ENCODE results near the gene PGS1. TPM values are rescaled to one million over a fixed set of nuclear protein-coding genes. Genes with fewer than 3 reads are reported as not detected.

PGS1 gene
- total and polyA plus RNA-seq, 3 donors from 2014 or later = 34.9 to 58.4 (median 50.4) TPM

DNA sequence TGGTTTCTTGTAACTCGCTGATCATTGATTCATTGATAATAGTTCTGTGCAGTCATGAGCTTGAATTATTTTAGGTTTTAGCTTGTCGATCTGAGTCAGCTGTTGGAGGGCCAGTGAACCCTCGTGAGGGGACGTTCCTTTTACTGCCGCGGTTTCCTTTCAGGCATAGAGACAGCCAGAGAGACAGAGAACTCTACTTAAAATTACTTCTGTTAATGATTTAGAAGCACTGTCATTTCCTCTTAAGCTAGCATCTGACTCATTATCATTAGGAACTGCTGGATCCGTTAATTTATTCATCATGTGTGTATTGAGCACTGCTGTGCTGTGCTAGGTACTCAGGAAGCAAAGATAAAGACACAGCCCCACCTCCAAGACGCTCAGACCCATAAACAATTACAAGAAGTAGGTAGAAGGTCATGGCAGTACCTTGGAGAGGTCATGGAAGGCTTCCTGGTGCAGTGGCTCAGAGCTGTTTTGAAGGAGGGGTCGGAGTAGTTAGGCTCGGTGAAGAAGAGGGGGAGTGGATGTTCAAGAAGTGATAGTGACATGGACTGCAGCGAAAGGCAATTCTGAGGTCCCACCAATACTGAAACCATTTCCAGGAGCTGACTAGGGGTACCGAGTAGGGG lies 3.3 kb downstream of the PGS1 start:
- intact Hi-C loops (cut with DNase I; ENCODE audit: low total_unique reads) = no loop called here
- WGBS, 2 donors = 73 to 77% methylated on average over 12 of the region's 12 CpGs

DNA sequence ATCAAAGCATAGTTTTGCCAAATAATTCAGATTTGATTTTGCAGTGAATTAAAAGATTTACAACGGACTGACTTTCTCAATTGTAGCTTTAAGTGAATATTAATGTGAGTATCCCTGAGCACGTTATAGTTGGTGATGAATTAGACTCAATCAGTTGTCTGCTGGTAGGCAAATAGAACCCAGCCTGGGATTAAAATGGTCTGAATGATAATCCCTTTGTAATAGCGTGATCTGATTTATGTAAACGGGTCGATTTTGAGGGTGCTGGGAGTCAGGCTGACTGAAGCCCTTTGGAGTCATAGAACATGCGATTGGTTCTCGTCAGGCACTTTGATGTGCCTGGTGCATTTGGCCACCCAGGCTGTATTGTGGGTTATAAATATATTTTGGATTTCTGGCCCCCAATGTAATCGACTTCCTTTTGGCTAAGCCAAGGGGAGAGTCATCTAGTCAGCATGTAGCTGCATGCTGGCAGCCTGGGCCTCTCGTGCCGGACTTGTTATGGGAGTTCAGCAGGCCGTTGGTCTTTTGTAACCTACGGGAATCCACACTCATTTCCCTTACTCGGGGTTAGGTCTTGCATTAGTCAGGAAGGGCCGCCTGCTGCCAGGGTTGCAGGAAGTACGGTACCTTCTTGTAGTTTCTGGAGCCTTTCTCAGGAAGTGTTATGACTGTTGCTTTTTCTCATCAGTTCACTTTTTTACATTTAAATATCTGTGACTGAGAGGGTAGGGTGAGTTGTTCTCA lies 5.4 kb downstream of the PGS1 start:
- DNase-seq = peak; percentile 65
- 56 to 64% methylated on average over 15 of the region's 15 CpGs for WGBS, 2 donors
- no peak overlapping the region for H3K4me3 ChIP-seq
- H3K27ac ChIP-seq = peak overlapping the region; percentile 39 to 44
- no peaks in the 10 kb centered on the region for H3K36me3 ChIP-seq (ENCODE audit: low read depth, missing control alignments)
- H3K27me3 ChIP-seq = no peaks in the 10 kb centered on the region
- H3K4me1 ChIP-seq = peaks cover 19% of the 10 kb centered on the region
- no peaks in the 10 kb centered on the region for H3K9me3 ChIP-seq
- no peak for TF ChIP-seq POLR2A (IDR thresholded peaks at IDR 0.05)
- TF ChIP-seq, protein P1, sequence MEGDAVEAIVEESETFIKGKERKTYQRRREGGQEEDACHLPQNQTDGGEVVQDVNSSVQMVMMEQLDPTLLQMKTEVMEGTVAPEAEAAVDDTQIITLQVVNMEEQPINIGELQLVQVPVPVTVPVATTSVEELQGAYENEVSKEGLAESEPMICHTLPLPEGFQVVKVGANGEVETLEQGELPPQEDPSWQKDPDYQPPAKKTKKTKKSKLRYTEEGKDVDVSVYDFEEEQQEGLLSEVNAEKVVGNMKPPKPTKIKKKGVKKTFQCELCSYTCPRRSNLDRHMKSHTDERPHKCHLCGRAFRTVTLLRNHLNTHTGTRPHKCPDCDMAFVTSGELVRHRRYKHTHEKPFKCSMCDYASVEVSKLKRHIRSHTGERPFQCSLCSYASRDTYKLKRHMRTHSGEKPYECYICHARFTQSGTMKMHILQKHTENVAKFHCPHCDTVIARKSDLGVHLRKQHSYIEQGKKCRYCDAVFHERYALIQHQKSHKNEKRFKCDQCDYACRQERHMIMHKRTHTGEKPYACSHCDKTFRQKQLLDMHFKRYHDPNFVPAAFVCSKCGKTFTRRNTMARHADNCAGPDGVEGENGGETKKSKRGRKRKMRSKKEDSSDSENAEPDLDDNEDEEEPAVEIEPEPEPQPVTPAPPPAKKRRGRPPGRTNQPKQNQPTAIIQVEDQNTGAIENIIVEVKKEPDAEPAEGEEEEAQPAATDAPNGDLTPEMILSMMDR (IDR thresholded peaks at IDR 0.05) = no peak
- intact Hi-C loops (cut with DNase I; ENCODE audit: low total_unique reads) = no loop called here

More for the DNA sequence above, 3.3 kb downstream of the PGS1 start:
- H3K9me3 ChIP-seq = no peaks in the 10 kb centered on the region
- H3K27me3 ChIP-seq = no peaks in the 10 kb centered on the region
- DNase-seq = no peak
- TF ChIP-seq, protein P1 (IDR thresholded peaks at IDR 0.05) = no peak
- no peak for TF ChIP-seq POLR2A (IDR thresholded peaks at IDR 0.05)
- H3K4me1 ChIP-seq = peaks cover 13% of the 10 kb centered on the region
- peak overlapping the region; percentile 15 to 41 for H3K27ac ChIP-seq
- no peak overlapping the region for H3K4me3 ChIP-seq
- H3K36me3 ChIP-seq (ENCODE audit: low read depth, missing control alignments) = no peaks in the 10 kb centered on the region

DNA sequence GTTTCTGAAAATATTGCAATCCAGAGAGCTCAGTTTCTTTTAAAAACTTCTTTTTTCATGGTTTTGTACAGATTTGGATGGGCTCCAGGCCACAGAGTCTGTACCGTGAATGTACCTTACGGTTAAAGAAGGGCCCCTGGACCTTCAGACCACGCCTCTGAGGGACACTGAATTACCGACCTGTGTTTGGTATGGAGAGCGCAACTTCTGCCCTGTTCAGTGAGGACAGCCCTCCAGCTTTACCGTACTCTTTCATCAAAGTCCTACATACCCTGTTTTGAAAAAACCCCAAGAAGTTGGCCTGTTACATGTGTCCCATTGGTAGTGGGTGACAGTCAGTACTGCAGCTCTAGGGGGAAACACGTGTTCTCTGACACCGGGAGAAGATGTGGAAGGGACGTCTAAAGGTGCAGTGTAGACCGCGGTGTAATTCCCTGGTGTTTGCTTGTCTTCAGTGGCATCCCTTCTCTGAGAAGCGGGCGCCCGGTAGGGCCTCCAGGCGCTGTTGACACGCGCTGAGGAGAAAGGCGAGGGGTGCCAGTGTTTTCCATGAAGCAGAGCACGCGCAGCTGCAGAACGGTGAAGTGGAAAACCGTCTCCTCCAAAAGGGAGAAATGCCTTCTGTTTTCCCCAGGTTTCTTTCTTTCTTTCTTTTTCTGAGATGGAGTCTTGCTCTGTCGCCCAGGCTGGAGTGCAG lies 6.2 kb downstream of the PGS1 start:
- H3K36me3 ChIP-seq (ENCODE audit: low read depth, missing control alignments) = no peaks in the 10 kb centered on the region
- peak overlapping the region; percentile 39 to 44 for H3K27ac ChIP-seq
- peaks cover 19% of the 10 kb centered on the region for H3K4me1 ChIP-seq
- H3K9me3 ChIP-seq = no peaks in the 10 kb centered on the region
- TF ChIP-seq POLR2A (IDR thresholded peaks at IDR 0.05) = no peak
- TF ChIP-seq, protein P1 (IDR thresholded peaks at IDR 0.05) = no peak
- H3K4me3 ChIP-seq = no peak overlapping the region
- H3K27me3 ChIP-seq = no peaks in the 10 kb centered on the region
- 91 to 92% methylated on average over 23 of the region's 23 CpGs for WGBS, 2 donors
- DNase-seq = no peak
- intact Hi-C loops (cut with DNase I; ENCODE audit: low total_unique reads) = no loop called here

DNA sequence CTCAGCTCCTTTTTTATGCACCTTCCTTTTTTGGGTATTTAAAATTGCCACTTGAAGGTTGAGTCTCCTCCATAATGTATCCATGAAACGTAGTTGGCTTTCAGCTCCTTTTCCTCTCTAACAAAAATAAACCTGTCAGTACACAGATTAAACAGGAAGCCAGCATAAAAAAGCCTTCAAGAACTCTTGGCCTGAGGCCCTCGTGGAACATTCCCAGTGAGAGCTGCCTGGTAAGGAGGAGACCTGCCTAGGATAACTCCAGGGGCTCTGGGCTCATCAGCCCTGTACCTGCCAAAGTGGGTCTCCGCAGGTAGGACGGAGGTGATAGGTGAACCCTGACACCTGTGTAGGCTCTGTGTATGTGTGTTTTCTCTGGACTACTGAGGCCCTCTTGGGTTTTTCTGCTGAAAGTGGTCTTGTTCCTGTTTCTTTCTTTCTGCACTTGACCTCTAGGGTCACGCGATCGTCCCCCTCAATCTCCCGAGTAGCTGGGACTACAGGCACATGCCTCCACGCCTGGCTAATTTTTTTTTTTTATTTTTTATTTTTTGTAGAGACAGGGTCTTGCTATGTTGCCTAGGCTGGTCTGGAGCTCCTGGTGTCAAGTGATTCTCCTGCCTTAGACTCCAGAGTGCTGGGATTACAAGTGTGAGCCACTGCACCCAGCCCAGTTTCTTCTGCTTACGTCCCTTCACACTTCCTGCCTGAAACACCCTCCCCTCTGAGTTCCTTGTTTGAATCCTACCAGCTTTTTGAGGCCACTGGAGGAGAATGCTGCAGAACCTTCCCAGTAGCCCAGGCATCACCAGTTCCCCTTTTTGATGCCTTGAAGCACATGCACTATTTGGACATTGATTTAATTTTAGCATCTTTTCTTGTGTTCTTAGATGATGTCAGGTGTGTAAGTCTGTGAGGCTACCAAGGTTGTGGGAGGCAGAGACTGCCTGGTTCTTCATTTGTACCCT lies 9.8 kb downstream of the PGS1 start:
- Histone ChIP-seq H3K4me3 (no peak overlapping the region), H3K36me3 (ENCODE audit: low read depth, missing control alignments) (no peaks in the 10 kb centered on the region), H3K9me3 (no peaks in the 10 kb centered on the region), H3K4me1 (peaks cover 15% of the 10 kb centered on the region), H3K27me3 (no peaks in the 10 kb centered on the region), H3K27ac (peak overlapping the region; percentile 68)
- no peak for TF ChIP-seq POLR2A (IDR thresholded peaks at IDR 0.05)
- TF ChIP-seq, protein P1 (IDR thresholded peaks at IDR 0.05) = no peak
- DNase-seq = no peak
- intact Hi-C loops (cut with DNase I; ENCODE audit: low total_unique reads) = no loop called here
- 69% methylated on average over 10 of the region's 10 CpGs for WGBS, 2 donors
